Measurements from ENCODE around the gene GJE1. TPM values are rescaled to one million over a fixed set of nuclear protein-coding genes. Genes with fewer than 3 reads are reported as not detected.
A peak's percentile ranks its signal among the peaks of the same experiment; 100 is the strongest.
"Not testable (repeated sequence)": the region's sequence is repeated elsewhere in the genome, so short reads cannot be mapped to it uniquely, and the experiment has no call there.

Gene GJE1
- total RNA-seq, 1 donor from 2014 or later = not detected

DNA sequence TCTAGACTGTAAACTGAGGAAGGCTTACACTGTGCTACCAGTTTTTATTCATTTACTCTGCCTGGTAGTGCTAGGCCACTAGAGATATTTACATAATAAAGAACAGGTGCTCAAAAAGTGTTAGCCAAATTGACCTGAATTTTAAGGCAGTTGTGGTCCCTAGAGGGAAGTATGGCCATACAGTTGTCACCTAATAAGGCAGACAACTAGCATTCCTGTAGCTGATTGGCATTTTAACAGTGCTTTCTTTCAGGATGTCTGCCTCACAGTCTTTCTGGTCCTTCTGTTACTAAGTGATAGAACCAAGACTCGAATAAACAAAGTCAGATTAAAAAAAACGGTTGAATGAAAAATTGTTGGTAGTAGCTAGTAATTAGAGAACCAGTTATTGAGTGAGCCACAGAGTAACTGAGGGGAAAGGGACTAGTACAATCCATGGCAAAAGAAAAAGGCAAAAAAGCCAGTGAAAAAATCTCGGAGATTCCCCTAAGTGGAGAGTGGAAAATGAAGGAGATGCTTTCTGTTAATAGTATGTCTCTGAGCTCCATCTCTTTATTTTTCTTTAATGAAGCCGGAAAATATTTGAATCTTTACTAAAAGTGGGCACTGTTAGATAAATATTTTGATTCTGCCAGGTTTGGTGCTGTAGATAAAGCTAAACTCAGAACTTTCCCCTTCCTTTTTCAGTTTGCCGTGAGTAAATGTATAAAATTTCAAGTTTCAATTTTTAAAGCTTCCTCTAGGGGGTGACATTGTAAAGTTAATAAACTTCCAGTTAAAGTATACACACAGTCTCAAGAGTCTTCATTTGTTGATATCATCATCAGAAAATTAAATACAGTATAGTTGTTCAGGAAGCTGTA is 23.4 kb downstream of the GJE1 start:
- H3K4me3 ChIP-seq (ENCODE audit: low read depth, low read length) = no peak overlapping the region
- DNase-seq (ENCODE audit: low read depth) (peak; percentile 41), FAIRE-seq (no peak)
- TF ChIP-seq, protein P1, sequence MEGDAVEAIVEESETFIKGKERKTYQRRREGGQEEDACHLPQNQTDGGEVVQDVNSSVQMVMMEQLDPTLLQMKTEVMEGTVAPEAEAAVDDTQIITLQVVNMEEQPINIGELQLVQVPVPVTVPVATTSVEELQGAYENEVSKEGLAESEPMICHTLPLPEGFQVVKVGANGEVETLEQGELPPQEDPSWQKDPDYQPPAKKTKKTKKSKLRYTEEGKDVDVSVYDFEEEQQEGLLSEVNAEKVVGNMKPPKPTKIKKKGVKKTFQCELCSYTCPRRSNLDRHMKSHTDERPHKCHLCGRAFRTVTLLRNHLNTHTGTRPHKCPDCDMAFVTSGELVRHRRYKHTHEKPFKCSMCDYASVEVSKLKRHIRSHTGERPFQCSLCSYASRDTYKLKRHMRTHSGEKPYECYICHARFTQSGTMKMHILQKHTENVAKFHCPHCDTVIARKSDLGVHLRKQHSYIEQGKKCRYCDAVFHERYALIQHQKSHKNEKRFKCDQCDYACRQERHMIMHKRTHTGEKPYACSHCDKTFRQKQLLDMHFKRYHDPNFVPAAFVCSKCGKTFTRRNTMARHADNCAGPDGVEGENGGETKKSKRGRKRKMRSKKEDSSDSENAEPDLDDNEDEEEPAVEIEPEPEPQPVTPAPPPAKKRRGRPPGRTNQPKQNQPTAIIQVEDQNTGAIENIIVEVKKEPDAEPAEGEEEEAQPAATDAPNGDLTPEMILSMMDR (IDR thresholded peaks at IDR 0.05; ENCODE audit: insufficient read depth, low read length, severe bottlenecking) = no peak
- H3K36me3 ChIP-seq (ENCODE audit: control insufficient read depth, insufficient read depth, low read length) = no peaks in the 10 kb centered on the region
- H3K27me3 ChIP-seq (ENCODE audit: control insufficient read depth, insufficient read depth, low read length) = no peaks in the 10 kb centered on the region

DNA sequence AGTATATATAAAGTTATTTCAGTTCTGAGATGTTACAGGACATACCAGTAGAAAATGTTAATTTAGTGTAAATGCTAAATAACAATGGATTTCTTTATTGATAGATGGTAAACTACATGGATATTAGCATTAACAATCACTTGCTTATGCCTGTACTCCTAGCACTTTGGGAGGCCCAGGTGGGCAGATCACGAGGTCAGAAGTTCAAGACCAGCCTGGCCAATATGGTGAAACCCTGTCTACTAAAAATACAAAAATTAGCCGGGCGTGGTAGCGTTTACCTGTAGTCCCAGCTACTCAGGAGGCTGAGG is 24.0 kb downstream of the GJE1 start:
- not testable (repeated sequence) for H3K4me3 ChIP-seq (ENCODE audit: low read depth, low read length); H3K27me3 ChIP-seq (ENCODE audit: control insufficient read depth, insufficient read depth, low read length); FAIRE-seq; H3K36me3 ChIP-seq (ENCODE audit: control insufficient read depth, insufficient read depth, low read length); DNase-seq (ENCODE audit: low read depth)

DNA sequence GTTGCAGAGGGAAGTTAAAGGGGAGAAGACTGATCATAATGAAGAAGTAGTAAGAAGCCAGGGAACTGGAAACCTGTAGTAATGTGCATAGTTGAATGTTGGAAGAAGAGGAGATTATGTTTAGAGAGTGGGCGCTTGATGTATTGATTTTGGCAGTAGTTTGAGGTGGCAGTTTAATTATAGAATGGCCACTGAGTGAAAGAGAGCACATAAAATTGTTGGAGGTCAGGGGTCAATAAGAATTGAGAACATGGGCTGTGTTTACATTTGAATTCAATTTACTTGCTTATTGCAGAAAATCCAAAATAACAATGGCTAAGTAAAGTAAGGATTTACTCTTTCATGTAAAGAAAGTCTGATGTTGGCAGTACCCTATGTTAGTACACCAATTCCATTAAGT is 30.1 kb downstream of the GJE1 start:
- no peak for FAIRE-seq
- no peak for DNase-seq (ENCODE audit: low read depth)
- H3K4me3 ChIP-seq (ENCODE audit: low read depth, low read length) = no peak overlapping the region
- H3K27me3 ChIP-seq (ENCODE audit: control insufficient read depth, insufficient read depth, low read length) = no peaks in the 10 kb centered on the region
- no peaks in the 10 kb centered on the region for H3K36me3 ChIP-seq (ENCODE audit: control insufficient read depth, insufficient read depth, low read length)
- TF ChIP-seq, protein P1 (IDR thresholded peaks at IDR 0.05; ENCODE audit: insufficient read depth, low read length, severe bottlenecking) = no peak

DNA sequence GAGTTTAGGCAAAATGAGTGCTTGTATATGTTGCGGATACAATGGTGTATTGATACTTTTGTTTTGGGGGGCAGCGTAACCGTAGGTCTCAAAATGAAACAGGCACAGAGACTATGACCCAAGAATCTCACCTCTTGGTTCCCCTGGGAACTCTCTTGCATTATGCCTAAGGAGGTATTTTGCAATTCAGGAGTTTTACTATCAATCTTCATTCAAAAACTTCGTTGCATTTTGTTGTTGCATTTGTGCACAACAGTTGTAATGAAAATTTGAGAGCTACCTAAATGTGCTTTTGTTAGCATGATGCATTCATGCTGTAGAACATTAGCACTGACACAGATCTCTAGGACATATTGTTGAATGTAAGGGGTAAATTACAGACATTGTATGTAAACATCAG is 32.5 kb downstream of the GJE1 start:
- no peaks in the 10 kb centered on the region for H3K27me3 ChIP-seq (ENCODE audit: control insufficient read depth, insufficient read depth, low read length)
- no peaks in the 10 kb centered on the region for H3K36me3 ChIP-seq (ENCODE audit: control insufficient read depth, insufficient read depth, low read length)
- no peak overlapping the region for H3K4me3 ChIP-seq (ENCODE audit: low read depth, low read length)
- TF ChIP-seq, protein P1 (IDR thresholded peaks at IDR 0.05; ENCODE audit: insufficient read depth, low read length, severe bottlenecking) = no peak
- FAIRE-seq = peak; percentile 7
- no peak for DNase-seq (ENCODE audit: low read depth)

DNA sequence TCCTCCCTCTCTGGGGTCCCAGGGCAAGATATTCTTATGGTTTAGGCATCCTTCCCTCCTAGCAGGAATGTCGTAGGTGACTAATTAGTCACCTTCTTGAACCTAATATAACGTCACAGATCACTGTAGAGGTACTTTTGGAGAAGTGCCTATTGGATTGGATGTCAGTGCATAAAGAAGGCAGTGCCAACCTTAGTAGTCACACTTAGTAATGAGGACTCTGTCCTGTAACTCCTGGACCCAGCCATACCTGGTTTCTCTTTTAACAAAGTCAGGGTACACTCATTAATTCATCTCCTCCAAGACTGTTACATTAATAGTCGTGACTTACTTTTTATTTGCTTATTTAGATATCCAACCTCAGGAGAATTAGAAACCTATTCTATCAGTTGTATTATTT is 34.3 kb downstream of the GJE1 start:
- no peak overlapping the region for H3K4me3 ChIP-seq (ENCODE audit: low read depth, low read length)
- no peak for FAIRE-seq
- TF ChIP-seq, protein P1 (IDR thresholded peaks at IDR 0.05; ENCODE audit: insufficient read depth, low read length, severe bottlenecking) = no peak

DNA sequence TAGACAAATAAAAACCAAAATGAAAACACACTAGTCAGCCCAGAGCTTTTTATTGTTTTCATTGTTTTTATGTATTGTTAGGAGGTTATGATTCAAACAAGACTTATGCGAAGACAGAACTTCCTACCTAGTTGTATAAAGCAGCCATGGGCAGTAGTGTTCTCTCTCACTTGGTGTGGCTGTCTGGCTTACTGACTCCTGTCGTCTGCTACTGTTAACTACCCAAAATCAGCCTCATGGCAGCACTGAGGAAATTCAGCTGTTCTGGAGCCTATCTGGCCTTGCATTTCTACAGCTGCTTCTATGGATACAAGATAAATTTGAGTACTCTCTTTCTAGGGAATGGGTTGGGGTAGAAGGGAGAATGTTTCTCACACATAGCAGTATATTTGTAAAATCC is 34.8 kb downstream of the GJE1 start:
- FAIRE-seq (peak; percentile 13), DNase-seq (ENCODE audit: low read depth) (no peak)
- TF ChIP-seq, protein P1 (IDR thresholded peaks at IDR 0.05; ENCODE audit: insufficient read depth, low read length, severe bottlenecking) = no peak
- no peaks in the 10 kb centered on the region for H3K36me3 ChIP-seq (ENCODE audit: control insufficient read depth, insufficient read depth, low read length)
- H3K27me3 ChIP-seq (ENCODE audit: control insufficient read depth, insufficient read depth, low read length) = no peaks in the 10 kb centered on the region
- H3K4me3 ChIP-seq (ENCODE audit: low read depth, low read length) = no peak overlapping the region

More for the DNA sequence above, 34.3 kb downstream of the GJE1 start:
- H3K36me3 ChIP-seq (ENCODE audit: control insufficient read depth, insufficient read depth, low read length) = no peaks in the 10 kb centered on the region
- no peak for DNase-seq (ENCODE audit: low read depth)
- H3K27me3 ChIP-seq (ENCODE audit: control insufficient read depth, insufficient read depth, low read length) = no peaks in the 10 kb centered on the region
